GM19467 (cell line): Measurements from ENCODE around the gene PPP1R1A.

Experiments used
- ATAC-seq: cut with Tn5 transposase; IDR thresholded peaks from one replicate; pipeline ENCODE4 v1.9.1; 2021; ENCODE audit warnings: mild to moderate bottlenecking, moderate library complexity; ENCODE audit not compliant: unreplicated experiment

The PPP1R1A gene

GRCh38 chr12:54538136-54538700, 50.2 kb downstream of the PPP1R1A start:
- ATAC-seq, result no peak

DNA sequence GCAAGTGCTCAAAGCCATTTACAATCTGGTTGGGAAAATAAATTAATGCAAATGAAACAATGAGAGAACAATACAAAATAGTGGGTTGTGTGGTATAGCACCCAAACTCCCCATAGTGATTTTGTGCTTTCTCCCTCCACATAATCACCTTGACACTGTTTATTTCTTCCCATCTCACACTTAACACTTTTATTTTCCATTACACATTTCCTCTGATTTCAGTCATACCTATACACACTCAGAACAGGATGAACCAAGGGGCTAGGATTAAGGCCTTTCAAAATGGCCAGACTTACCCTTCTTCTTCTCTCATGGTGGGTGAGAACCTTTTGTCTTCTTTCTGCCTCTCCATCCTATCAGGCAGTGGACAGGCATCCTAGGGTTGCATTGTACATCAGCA, 53.0 kb downstream of the PPP1R1A start:
- no peak for ATAC-seq

DNA sequence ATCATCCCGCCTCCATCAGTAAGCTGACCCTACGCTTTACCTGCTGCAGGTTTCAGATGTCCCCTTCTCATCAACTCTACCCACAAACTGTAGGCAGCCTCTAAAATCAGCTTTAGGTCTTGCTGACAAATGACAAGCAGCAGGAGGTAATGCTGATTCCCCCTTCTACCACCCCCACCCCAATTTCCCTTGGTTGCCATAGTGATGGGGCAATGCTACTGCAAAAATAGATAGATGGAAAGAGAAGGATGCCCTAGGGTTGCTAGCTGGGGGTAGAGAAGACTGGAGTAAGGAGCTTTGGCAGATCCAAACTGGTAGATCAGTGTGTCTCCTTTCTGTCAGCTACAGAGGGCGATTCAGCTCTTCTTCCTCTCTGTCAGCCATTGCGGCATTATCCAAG, 58.9 kb downstream of the PPP1R1A start:
- no peak for ATAC-seq
